Mesothelial cell of epicardium (in vitro differentiated cells): ENCODE data around the gene TRIM62. TPM values are rescaled to one million over a fixed set of nuclear protein-coding genes. Genes with fewer than 3 reads are reported as not detected.
A peak's percentile ranks its signal among the peaks of the same experiment; 100 is the strongest.

Experiments used
- DNase-seq, 2 experiments: peaks; one replicate each; pipeline ENCODE4 v3.0.0; 2021; ENCODE audit warnings: low spot score in 2 of 2; ENCODE audit not compliant: unreplicated experiment in 2 of 2
- H3K27ac Mint-ChIP-seq: 2 replicates; pipeline ENCODE4 v1.8.0; 2021; ENCODE audit warnings: mixed read lengths
- H3K27me3 Mint-ChIP-seq: 2 replicates; pipeline ENCODE4 v1.8.0; 2021; ENCODE audit warnings: low read depth, mixed read lengths
- H3K36me3 Mint-ChIP-seq: 2 replicates; pipeline ENCODE4 v1.8.0; 2021; ENCODE audit warnings: mixed read lengths
- H3K4me1 Mint-ChIP-seq: 2 replicates; pipeline ENCODE4 v1.8.0; 2021; ENCODE audit warnings: mixed read lengths
- H3K4me3 Mint-ChIP-seq: 2 replicates; pipeline ENCODE4 v1.8.0; 2021; ENCODE audit warnings: mild to moderate bottlenecking, moderate library complexity, mixed read lengths
- H3K9me3 Mint-ChIP-seq: 2 replicates; pipeline ENCODE4 v1.8.0; 2021; ENCODE audit warnings: mixed read lengths
- total RNA-seq: library from RNA; stranded (reverse); gene quantifications from 3 replicates; pipeline ENCODE4 v1.2.1, GENCODE V29; 2021
- TF ChIP-seq, protein P1 (sequence below): fragments of 200-600 bp; sonication (generic); IDR thresholded peaks from one replicate; pipeline ENCODE4 v1.5.0; 2021; ENCODE audit warnings: antibody characterized with exemption; ENCODE audit not compliant: unreplicated experiment

The TRIM62 gene
- 13.6 to 14.7 TPM (median 13.9 TPM) in 3 replicates for total RNA-seq

DNA sequence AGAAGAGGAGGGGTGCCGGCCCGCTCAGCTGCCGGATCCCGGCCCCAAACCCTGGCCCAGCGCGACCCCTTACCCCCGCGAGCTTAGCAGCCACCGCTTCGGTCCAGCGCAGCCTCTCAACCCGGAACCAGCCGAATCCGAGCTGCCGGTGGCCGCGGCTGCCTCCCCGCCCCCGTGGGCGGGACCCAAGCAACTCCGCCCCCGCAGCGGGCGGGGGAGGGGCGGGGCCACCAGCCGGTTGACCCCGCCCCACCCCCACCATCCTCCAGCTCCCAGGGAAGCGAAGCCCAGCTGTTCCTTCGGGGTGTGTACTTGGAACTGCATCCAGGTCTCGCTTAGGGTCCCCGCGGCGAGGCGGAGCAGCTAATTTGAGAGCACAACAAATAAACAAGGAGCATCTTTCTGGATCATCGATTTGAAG, at the start of gene TRIM62:
Gene TRIM62, minus strand, starts transcription at position 123 of the 421 bp plus-strand sequence. CDS start 611 bp downstream, outside the sequence.
- DNase-seq = peak; percentile 76 to 78
- Mint-ChIP-seq H3K4me3 (peak within 1 kb of the TSS; percentile 83), H3K27me3 (peaks cover 1% of the 10 kb centered on the region), H3K4me1 (peaks cover 16% of the 10 kb centered on the region), H3K27ac (peak within 1 kb of the TSS; percentile 85), H3K9me3 (peaks cover 4% of the 10 kb centered on the region), H3K36me3 (no peaks in the 10 kb centered on the region)
- TF ChIP-seq, protein P1, sequence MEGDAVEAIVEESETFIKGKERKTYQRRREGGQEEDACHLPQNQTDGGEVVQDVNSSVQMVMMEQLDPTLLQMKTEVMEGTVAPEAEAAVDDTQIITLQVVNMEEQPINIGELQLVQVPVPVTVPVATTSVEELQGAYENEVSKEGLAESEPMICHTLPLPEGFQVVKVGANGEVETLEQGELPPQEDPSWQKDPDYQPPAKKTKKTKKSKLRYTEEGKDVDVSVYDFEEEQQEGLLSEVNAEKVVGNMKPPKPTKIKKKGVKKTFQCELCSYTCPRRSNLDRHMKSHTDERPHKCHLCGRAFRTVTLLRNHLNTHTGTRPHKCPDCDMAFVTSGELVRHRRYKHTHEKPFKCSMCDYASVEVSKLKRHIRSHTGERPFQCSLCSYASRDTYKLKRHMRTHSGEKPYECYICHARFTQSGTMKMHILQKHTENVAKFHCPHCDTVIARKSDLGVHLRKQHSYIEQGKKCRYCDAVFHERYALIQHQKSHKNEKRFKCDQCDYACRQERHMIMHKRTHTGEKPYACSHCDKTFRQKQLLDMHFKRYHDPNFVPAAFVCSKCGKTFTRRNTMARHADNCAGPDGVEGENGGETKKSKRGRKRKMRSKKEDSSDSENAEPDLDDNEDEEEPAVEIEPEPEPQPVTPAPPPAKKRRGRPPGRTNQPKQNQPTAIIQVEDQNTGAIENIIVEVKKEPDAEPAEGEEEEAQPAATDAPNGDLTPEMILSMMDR = no peak

DNA sequence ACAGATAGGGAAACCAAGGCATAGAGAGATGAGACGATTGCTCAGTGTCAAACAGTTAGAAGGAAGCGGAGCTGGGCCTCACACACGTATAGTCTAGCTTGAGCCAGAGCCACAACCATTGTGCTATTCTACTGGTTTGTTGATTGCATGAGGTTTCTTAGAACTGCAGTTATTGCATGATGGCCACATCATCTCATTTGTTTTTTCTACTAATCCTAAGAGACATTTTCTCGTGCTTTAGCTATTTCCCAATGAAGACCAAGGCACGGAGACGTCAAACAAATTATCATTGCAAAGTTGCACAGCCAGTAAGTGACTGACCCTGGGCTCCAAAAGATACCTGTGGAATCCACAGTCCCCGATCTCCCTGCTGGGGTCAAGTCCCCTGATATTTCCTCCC, 49.3 kb upstream of the TRIM62 start:
- DNase-seq = no peak
- peaks cover 32% of the 10 kb centered on the region for H3K4me1 Mint-ChIP-seq
- no peak overlapping the region for H3K27ac Mint-ChIP-seq
- H3K9me3 Mint-ChIP-seq = no peaks in the 10 kb centered on the region
- TF ChIP-seq, protein P1 = no peak
- H3K27me3 Mint-ChIP-seq = no peaks in the 10 kb centered on the region
- H3K36me3 Mint-ChIP-seq = no peaks in the 10 kb centered on the region
- H3K4me3 Mint-ChIP-seq = no peak overlapping the region

DNA sequence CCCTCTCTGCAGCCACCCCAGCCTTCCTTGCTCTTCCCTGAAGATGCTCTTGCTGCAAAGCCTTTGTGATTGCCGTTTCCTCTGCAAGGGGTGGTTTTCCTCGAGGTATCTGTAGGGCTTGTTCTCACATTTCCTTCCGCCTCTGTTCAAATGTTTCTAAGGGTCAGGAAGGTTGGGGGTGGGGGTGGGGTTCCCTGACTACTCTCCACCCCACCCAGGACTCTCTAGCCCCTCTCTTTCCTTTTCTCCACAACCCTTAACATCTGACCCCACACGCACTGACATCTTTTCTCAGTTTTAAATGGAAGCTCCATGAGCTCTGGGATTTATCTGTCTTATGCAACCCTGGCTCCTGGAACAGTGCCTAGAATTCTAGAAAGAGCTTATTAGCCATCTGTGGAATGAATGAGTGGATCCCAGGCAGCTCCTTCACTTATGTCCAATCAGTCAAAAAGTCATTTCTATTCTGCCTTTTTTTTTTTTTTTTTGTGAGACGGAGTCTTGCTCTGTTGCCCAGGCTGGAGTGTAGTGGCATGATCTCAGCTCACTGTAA, 47.2 kb upstream of the TRIM62 start:
- no peaks in the 10 kb centered on the region for H3K27me3 Mint-ChIP-seq

DNA sequence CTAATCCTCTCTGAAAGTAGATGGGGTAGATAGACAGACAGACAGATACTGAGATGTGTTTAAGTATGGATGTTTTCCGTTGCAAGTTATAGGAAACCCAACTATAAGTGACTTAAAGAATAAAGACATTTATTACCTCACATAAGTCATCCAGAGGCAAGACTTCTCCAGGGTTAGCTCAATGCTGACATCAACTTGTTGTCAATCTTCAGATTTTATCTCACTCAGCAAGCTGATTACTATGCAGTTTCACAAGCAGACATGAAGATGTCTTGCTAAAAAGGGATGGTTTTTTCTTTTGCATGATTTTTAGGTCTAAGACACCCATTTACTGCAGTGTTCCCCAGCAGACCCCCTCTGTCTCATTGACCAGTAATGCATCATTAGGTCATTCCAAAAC, 43.7 kb upstream of the TRIM62 start:
- H3K4me1 Mint-ChIP-seq = peaks cover 26% of the 10 kb centered on the region
- H3K9me3 Mint-ChIP-seq = peaks cover 22% of the 10 kb centered on the region
- H3K27ac Mint-ChIP-seq = no peak overlapping the region
- TF ChIP-seq, protein P1 = no peak
- peaks cover 6% of the 10 kb centered on the region for H3K36me3 Mint-ChIP-seq
- no peaks in the 10 kb centered on the region for H3K27me3 Mint-ChIP-seq
- no peak for DNase-seq
- H3K4me3 Mint-ChIP-seq = no peak overlapping the region

More for the DNA sequence above, 47.2 kb upstream of the TRIM62 start:
- DNase-seq = no peak
- TF ChIP-seq, protein P1 = no peak
- Mint-ChIP-seq H3K4me1 (peaks cover 10% of the 10 kb centered on the region), H3K9me3 (peaks cover 16% of the 10 kb centered on the region), H3K27ac (peak overlapping the region; percentile 74), H3K36me3 (peaks cover 3% of the 10 kb centered on the region), H3K4me3 (no peak overlapping the region)

DNA sequence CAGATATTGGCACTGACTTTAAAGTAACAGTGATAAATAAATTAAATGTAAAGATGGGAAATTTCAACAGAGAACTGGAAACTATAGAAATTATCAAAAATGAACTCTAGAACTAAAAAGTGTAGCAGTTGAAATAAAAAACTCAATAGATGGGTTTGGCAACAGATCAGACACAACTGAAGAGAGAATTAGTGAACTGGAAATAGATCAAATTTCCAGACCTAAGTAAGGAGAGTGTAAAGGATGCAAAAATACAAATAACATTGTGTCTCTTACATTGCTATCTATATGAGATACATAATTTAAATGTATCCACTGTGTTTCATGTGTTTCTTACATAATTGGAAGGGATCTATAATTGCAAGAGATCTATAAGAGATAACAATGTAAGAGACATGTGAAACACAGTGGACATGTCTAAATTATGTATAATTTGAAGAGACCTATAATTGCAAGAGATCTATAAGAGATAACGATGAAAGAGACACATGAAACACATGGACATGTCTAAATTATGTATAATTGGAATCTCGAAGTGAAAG, 42.4 kb upstream of the TRIM62 start:
- H3K36me3 Mint-ChIP-seq = peaks cover 6% of the 10 kb centered on the region
- H3K4me1 Mint-ChIP-seq = peaks cover 40% of the 10 kb centered on the region
- no peak for DNase-seq
- H3K27me3 Mint-ChIP-seq = no peaks in the 10 kb centered on the region
- TF ChIP-seq, protein P1 = no peak
- H3K9me3 Mint-ChIP-seq = peaks cover 22% of the 10 kb centered on the region
- no peak overlapping the region for H3K4me3 Mint-ChIP-seq
- H3K27ac Mint-ChIP-seq = no peak overlapping the region
